ENCODE measurements around the gene ZNF418. TPM values are rescaled to one million over a fixed set of nuclear protein-coding genes. Genes with fewer than 3 reads are reported as not detected.
"Not testable (repeated sequence)": the region's sequence is repeated elsewhere in the genome, so short reads cannot be mapped to it uniquely, and the experiment has no call there.

The ZNF418 gene
- total RNA-seq, 1 donor: 5.1 TPM

- Histone ChIP-seq H3K4me1 (ENCODE audit: insufficient read depth, low read length) (no peaks in the 10 kb centered on the region), H2AFZ (ENCODE audit: low read length) (peak within 1 kb of the TSS; percentile 98), H3K27ac (ENCODE audit: low read depth, low read length) (no peak within 1 kb of the TSS), H3K27me3 (ENCODE audit: insufficient read depth, low read length) (no peaks in the 10 kb centered on the region), H4K20me1 (ENCODE audit: insufficient read depth, low read length) (no peaks in the 10 kb centered on the region), H3K36me3 (ENCODE audit: insufficient read depth, low read length) (peaks cover 4% of the 10 kb centered on the region), H3K4me2 (ENCODE audit: insufficient read depth, low read length) (peak within 1 kb of the TSS; percentile 84), H3K9me3 (ENCODE audit: low read depth, low read length) (no peaks in the 10 kb centered on the region), H3K79me2 (ENCODE audit: insufficient read depth, low read length) (peaks cover 27% of the 10 kb centered on the region), H3K4me3 (ENCODE audit: insufficient read depth, low read length) (peak within 1 kb of the TSS; percentile 85)
- DNase-seq (ENCODE audit: insufficient read length, low spot score, missing footprints): peak; percentile 86
- peak; percentile 28 for TF ChIP-seq CTCF (IDR thresholded peaks at IDR 0.05; ENCODE audit: extremely low read depth, low read depth, low read length)
Measured at GRCh38 chr19:57888560-57889231, 46.5 kb downstream of the ZNF418 start, which contains the start of gene ZNF814. Gene ZNF814, minus strand, starts transcription at chr19:57889037. Its CDS starts 235 bp downstream, at chr19:57888802.

- Histone ChIP-seq H3K4me1 (ENCODE audit: insufficient read depth, low read length) (no peaks in the 10 kb centered on the region), H3K4me2 (ENCODE audit: insufficient read depth, low read length) (peak overlapping the region; percentile 84), H3K27me3 (ENCODE audit: insufficient read depth, low read length) (no peaks in the 10 kb centered on the region), H3K9me3 (ENCODE audit: low read depth, low read length) (no peaks in the 10 kb centered on the region), H4K20me1 (ENCODE audit: insufficient read depth, low read length) (no peaks in the 10 kb centered on the region), H3K79me2 (ENCODE audit: insufficient read depth, low read length) (peaks cover 27% of the 10 kb centered on the region), H2AFZ (ENCODE audit: low read length) (peak overlapping the region; percentile 98), H3K27ac (ENCODE audit: low read depth, low read length) (no peak overlapping the region), H3K4me3 (ENCODE audit: insufficient read depth, low read length) (peak overlapping the region; percentile 85), H3K36me3 (ENCODE audit: insufficient read depth, low read length) (peaks cover 4% of the 10 kb centered on the region)
- TF ChIP-seq CTCF (IDR thresholded peaks at IDR 0.05; ENCODE audit: extremely low read depth, low read depth, low read length): no peak
- DNase-seq (ENCODE audit: insufficient read length, low spot score, missing footprints): no peak
Measured at GRCh38 chr19:57888107-57888559, 47.1 kb downstream of the ZNF418 start.

- no peaks in the 10 kb centered on the region for H3K27me3 ChIP-seq (ENCODE audit: insufficient read depth, low read length)
- no peak for DNase-seq (ENCODE audit: insufficient read length, low spot score, missing footprints)
- H3K4me3 ChIP-seq (ENCODE audit: insufficient read depth, low read length): no peak overlapping the region
- no peaks in the 10 kb centered on the region for H3K4me1 ChIP-seq (ENCODE audit: insufficient read depth, low read length)
- peak overlapping the region; percentile 84 for H3K4me2 ChIP-seq (ENCODE audit: insufficient read depth, low read length)
- no peak for TF ChIP-seq CTCF (IDR thresholded peaks at IDR 0.05; ENCODE audit: extremely low read depth, low read depth, low read length)
- H3K79me2 ChIP-seq (ENCODE audit: insufficient read depth, low read length): peaks cover 27% of the 10 kb centered on the region
- peaks cover 4% of the 10 kb centered on the region for H3K36me3 ChIP-seq (ENCODE audit: insufficient read depth, low read length)
- H2AFZ ChIP-seq (ENCODE audit: low read length): no peak overlapping the region
- no peaks in the 10 kb centered on the region for H4K20me1 ChIP-seq (ENCODE audit: insufficient read depth, low read length)
- no peaks in the 10 kb centered on the region for H3K9me3 ChIP-seq (ENCODE audit: low read depth, low read length)
- H3K27ac ChIP-seq (ENCODE audit: low read depth, low read length): no peak overlapping the region
Measured at GRCh38 chr19:57887195-57887941, 47.8 kb downstream of the ZNF418 start.

- Histone ChIP-seq H3K4me2 (ENCODE audit: insufficient read depth, low read length) (no peak overlapping the region), H3K4me3 (ENCODE audit: insufficient read depth, low read length) (no peak overlapping the region), H3K36me3 (ENCODE audit: insufficient read depth, low read length) (peaks cover 4% of the 10 kb centered on the region), H3K27me3 (ENCODE audit: insufficient read depth, low read length) (no peaks in the 10 kb centered on the region), H3K79me2 (ENCODE audit: insufficient read depth, low read length) (peaks cover 27% of the 10 kb centered on the region), H3K4me1 (ENCODE audit: insufficient read depth, low read length) (no peaks in the 10 kb centered on the region), H3K9me3 (ENCODE audit: low read depth, low read length) (no peaks in the 10 kb centered on the region), H3K27ac (ENCODE audit: low read depth, low read length) (no peak overlapping the region), H2AFZ (ENCODE audit: low read length) (no peak overlapping the region), H4K20me1 (ENCODE audit: insufficient read depth, low read length) (no peaks in the 10 kb centered on the region)
- DNase-seq (ENCODE audit: insufficient read length, low spot score, missing footprints): no peak
- no peak for TF ChIP-seq CTCF (IDR thresholded peaks at IDR 0.05; ENCODE audit: extremely low read depth, low read depth, low read length)
Measured at GRCh38 chr19:57886046-57886445, 49.2 kb downstream of the ZNF418 start.

- not testable (repeated sequence) for H4K20me1 ChIP-seq (ENCODE audit: insufficient read depth, low read length); H3K79me2 ChIP-seq (ENCODE audit: insufficient read depth, low read length); H3K27ac ChIP-seq (ENCODE audit: low read depth, low read length); H3K4me1 ChIP-seq (ENCODE audit: insufficient read depth, low read length); H3K4me3 ChIP-seq (ENCODE audit: insufficient read depth, low read length); H2AFZ ChIP-seq (ENCODE audit: low read length); H3K4me2 ChIP-seq (ENCODE audit: insufficient read depth, low read length); H3K27me3 ChIP-seq (ENCODE audit: insufficient read depth, low read length); DNase-seq (ENCODE audit: insufficient read length, low spot score, missing footprints)
- H3K36me3 ChIP-seq (ENCODE audit: insufficient read depth, low read length): peaks cover 11% of the 10 kb centered on the region
- peaks cover 47% of the 10 kb centered on the region for H3K9me3 ChIP-seq (ENCODE audit: low read depth, low read length)
Measured at GRCh38 chr19:57873883-57874799, 61.1 kb downstream of the ZNF418 start.

Measured in osteoblast (primary cell).